ENCODE data around the gene AGMAT. TPM values are rescaled to one million over a fixed set of nuclear protein-coding genes. Genes with fewer than 3 reads are reported as not detected.

Gene AGMAT
- total and polyA plus RNA-seq, 4 donors, result 0.13 to 1.4 (median 0.15) TPM

DNA sequence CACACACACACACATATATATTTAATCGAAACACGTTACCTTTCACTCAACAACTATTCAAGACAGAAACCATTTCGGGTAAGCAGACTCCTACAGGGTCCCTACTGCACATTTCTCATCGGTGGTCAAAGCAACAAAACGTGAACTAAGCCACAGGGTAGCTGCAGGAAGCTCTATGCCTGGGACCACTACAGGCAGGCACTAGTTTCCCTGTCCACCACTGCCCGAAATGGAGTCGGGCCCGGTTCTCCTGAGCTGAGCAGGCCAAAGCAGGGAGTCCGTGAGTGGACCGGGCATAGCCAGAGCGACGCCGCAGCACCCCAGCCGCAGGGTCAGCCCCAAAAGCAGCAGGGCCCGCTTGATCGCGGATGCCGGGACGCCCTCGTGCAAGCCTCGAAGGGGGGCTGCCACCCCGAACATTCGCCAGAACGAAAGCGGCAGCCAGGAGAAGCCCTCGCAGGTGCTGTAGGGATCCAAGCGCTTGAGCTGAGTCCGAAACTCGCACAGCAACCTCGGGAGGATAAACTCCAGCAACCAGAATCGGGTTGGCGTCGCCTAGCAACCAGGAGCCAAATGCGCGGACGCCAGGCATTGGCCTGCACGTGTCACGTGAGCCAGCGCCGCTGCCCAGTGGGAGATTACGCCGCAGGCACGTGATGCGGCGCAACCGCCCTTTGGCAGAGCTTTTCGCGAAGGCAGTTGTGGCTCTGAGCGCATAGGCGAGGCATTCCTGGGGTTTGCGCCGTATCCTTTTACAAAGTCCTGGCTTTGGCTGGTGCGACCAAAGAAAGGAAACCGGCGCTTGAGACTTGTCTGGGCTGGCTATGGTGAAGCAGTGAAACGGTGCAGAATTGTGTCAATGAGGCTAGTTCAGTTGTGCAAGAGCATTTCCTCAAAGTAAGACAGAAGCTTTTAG, 18.5 kb upstream of the AGMAT start:
- DNase-seq, result peak; percentile 98 to 99
- WGBS, 2 donors, result 0 to 1% methylated on average over 56 of the region's 56 CpGs
- ATAC-seq (ENCODE audit: low FRiP score), result peak; percentile 98
- Histone ChIP-seq H3K4me3 (ENCODE audit: low read length in 2 of 2) (peak overlapping the region; percentile 19 to 40), H3K36me3 (ENCODE audit: control insufficient read depth in 1 of 2, insufficient read depth in 2 of 2, low read length in 1 of 2) (no peaks in the 10 kb centered on the region), H3K4me1 (ENCODE audit: control insufficient read depth in 1 of 2, insufficient read depth in 2 of 2, low read length in 2 of 2) (no peaks in the 10 kb centered on the region), H3K9me3 (ENCODE audit: control insufficient read depth, low read length) (no peaks in the 10 kb centered on the region), H3K27ac (ENCODE audit: low read depth in 1 of 2, low read length in 2 of 2) (peak overlapping the region in 1 of 2 donors; percentile 87), H3K27me3 (ENCODE audit: control insufficient read depth in 1 of 2, insufficient read depth in 2 of 2, low read length in 1 of 2) (no peaks in the 10 kb centered on the region)
- intact Hi-C loops (cut with DNase I), result no loop called here

DNA sequence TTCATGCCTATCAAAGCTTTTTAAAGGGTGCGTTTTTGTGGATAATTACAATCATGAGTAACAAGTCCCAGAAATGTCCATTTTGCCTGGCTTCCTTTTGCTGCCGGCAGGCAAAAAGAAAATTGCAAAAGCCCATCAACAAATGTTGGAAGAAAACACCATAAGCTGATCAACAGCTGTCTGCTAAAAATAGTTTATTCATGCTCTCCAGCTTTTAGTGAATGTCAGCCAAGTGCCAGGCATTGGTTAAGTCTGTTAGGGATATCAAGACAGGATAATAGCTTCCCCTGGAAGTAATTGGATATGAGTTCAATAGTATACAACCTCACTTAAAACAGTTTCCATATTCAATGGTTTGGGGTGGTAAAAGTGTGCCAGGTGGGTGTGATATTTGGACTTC, 13.6 kb upstream of the AGMAT start:
- intact Hi-C loops (cut with DNase I), result no loop called here
- Histone ChIP-seq H3K4me3 (ENCODE audit: low read length in 2 of 2) (no peak overlapping the region), H3K4me1 (ENCODE audit: control insufficient read depth in 1 of 2, insufficient read depth in 2 of 2, low read length in 2 of 2) (no peaks in the 10 kb centered on the region), H3K9me3 (ENCODE audit: control insufficient read depth, low read length) (no peaks in the 10 kb centered on the region), H3K36me3 (ENCODE audit: control insufficient read depth in 1 of 2, insufficient read depth in 2 of 2, low read length in 1 of 2) (no peaks in the 10 kb centered on the region), H3K27me3 (ENCODE audit: control insufficient read depth in 1 of 2, insufficient read depth in 2 of 2, low read length in 1 of 2) (no peaks in the 10 kb centered on the region), H3K27ac (ENCODE audit: low read depth in 1 of 2, low read length in 2 of 2) (no peak overlapping the region)
- ATAC-seq (ENCODE audit: low FRiP score), result no peak
- 49 to 52% methylated on average over 2 of the region's 2 CpGs for WGBS, 2 donors
- DNase-seq, result no peak

DNA sequence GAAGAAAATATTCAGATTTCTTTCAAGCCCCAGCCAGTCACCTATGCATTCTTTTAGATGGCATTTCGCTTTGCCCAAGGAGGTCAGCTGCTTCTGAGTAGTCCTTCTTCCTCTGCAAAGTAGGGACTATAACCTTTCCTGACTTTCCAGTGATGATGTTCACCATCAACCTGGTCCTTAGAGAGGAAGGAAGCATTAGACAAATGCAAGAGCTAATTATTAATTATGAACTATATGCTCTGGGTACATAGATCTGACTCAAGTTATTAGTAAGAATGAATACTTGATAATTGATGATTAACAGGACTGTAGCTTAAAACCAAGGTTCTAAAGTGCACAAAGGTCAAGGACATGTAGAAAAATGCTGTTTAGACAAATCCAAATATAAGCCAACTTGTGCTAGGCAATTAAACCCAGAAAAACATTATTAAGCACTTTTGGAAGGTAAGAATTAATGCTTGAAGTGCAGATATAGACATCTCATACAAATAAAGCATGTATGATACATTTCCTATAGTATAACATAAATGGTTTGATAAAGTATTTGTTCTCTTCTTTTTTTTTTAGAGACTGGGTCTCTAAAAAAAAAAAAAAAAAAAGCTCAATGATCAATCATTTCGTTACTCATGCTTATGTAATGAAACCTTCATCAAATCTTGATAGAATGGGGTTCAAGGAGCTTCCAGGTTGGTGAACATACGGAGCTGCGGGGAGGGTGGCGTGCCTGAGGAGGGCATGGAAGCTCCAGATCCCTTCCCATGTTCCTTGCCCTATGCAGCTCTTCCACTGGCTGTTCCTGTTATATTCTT, 11.2 kb upstream of the AGMAT start:
- intact Hi-C loops (cut with DNase I), result no loop called here
- ATAC-seq (ENCODE audit: low FRiP score), result no peak
- WGBS, 2 donors, result 79 to 87% methylated on average over 5 of the region's 5 CpGs
- Histone ChIP-seq H3K36me3 (ENCODE audit: control insufficient read depth in 1 of 2, insufficient read depth in 2 of 2, low read length in 1 of 2) (no peaks in the 10 kb centered on the region), H3K9me3 (ENCODE audit: control insufficient read depth, low read length) (no peaks in the 10 kb centered on the region), H3K27ac (ENCODE audit: low read depth in 1 of 2, low read length in 2 of 2) (no peak overlapping the region), H3K4me1 (ENCODE audit: control insufficient read depth in 1 of 2, insufficient read depth in 2 of 2, low read length in 2 of 2) (no peaks in the 10 kb centered on the region), H3K27me3 (ENCODE audit: control insufficient read depth in 1 of 2, insufficient read depth in 2 of 2, low read length in 1 of 2) (no peaks in the 10 kb centered on the region), H3K4me3 (ENCODE audit: low read length in 2 of 2) (no peak overlapping the region)
- peak in 1 of 2 donors; percentile 13 for DNase-seq

DNA sequence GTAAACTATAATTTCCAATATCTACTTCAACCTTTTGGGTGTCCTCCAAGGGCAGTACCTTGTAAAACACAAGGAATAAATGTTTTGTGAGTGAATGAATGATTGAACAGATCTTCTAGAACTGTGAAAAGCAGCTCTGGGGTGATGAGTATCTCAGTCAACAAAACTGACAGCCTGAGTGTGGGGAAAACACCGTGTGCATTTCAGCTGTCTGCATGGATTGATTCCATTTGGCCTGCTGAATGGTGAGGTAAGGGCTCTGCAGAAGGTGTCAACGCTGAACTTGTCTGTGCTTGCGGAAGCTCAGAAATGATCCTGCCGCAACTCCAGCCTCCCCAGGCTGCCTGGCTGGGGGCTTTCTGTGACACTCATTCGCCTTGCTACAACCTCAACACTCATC, 7.4 kb upstream of the AGMAT start:
- Histone ChIP-seq H3K9me3 (ENCODE audit: control insufficient read depth, low read length) (no peaks in the 10 kb centered on the region), H3K36me3 (ENCODE audit: control insufficient read depth in 1 of 2, insufficient read depth in 2 of 2, low read length in 1 of 2) (no peaks in the 10 kb centered on the region), H3K27ac (ENCODE audit: low read depth in 1 of 2, low read length in 2 of 2) (no peak overlapping the region), H3K27me3 (ENCODE audit: control insufficient read depth in 1 of 2, insufficient read depth in 2 of 2, low read length in 1 of 2) (no peaks in the 10 kb centered on the region), H3K4me1 (ENCODE audit: control insufficient read depth in 1 of 2, insufficient read depth in 2 of 2, low read length in 2 of 2) (no peaks in the 10 kb centered on the region), H3K4me3 (ENCODE audit: low read length in 2 of 2) (no peak overlapping the region)
- intact Hi-C loops (cut with DNase I), result no loop called here
- no peak for ATAC-seq (ENCODE audit: low FRiP score)
- 85 to 92% methylated on average over 5 of the region's 5 CpGs for WGBS, 2 donors
- no peak for DNase-seq

DNA sequence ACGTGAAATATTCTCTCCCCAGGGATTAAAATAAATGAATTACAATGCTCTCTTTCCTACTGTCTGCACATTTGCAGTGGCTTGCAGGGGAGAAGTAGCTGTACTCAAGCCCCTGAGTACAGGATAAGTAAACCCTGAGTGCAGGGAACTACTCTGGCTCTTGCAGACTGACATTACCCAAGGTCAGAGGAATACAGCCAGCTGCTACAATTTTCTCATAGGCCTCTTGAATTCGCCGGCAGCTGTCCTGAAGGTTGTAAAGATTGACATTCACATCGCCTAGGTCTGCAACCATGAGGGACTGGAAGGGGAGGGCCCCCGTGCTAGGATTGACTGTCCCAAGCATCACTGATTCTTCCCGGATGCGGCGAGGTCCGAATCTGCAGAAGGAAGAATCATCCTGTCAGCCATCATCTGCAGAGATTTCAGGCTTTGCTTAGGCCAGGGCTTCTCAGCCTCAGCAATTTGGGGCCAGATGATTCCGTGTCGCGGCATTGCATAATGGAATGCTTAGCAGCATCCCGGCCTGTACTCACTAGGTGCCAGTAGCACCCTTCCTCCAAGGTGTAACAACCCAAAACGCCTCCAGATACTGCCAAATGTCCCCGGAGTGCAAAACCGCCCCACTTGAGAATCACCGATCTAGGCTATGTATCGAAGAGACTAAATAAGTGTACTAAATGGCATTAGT, 1.7 kb downstream of the AGMAT start:
- DNase-seq (no peak), ATAC-seq (ENCODE audit: low FRiP score) (no peak)
- H3K4me3 ChIP-seq (ENCODE audit: low read length in 2 of 2), result no peak overlapping the region
- H3K4me1 ChIP-seq (ENCODE audit: control insufficient read depth in 1 of 2, insufficient read depth in 2 of 2, low read length in 2 of 2), result no peaks in the 10 kb centered on the region
- no peaks in the 10 kb centered on the region for H3K27me3 ChIP-seq (ENCODE audit: control insufficient read depth in 1 of 2, insufficient read depth in 2 of 2, low read length in 1 of 2)
- WGBS, 2 donors, result 94 to 96% methylated on average over 18 of the region's 18 CpGs
- no peaks in the 10 kb centered on the region for H3K36me3 ChIP-seq (ENCODE audit: control insufficient read depth in 1 of 2, insufficient read depth in 2 of 2, low read length in 1 of 2)
- no peaks in the 10 kb centered on the region for H3K9me3 ChIP-seq (ENCODE audit: control insufficient read depth, low read length)
- no peak overlapping the region for H3K27ac ChIP-seq (ENCODE audit: low read depth in 1 of 2, low read length in 2 of 2)
- intact Hi-C loops (cut with DNase I), result no loop called here

DNA sequence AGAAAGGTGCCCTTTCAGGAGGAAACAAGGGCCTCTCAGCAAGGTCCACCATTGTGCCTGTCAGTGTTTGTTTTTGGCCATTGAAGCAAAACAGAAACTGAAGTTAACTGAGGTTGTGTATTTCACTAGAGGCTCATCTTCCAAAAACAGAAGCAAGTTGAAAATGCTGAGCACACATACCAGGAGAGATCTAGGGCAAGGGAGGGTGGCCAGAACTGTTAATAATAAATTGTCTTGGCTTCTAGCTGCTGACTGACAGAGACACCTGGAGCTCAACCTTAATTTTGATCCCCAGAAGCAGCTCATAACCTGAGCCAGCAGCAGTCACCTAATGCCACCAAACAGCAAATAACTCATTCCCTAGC, 5.2 kb downstream of the AGMAT start:
- no peaks in the 10 kb centered on the region for H3K4me1 ChIP-seq (ENCODE audit: control insufficient read depth in 1 of 2, insufficient read depth in 2 of 2, low read length in 2 of 2)
- intact Hi-C loops (cut with DNase I), result no loop called here

DNA sequence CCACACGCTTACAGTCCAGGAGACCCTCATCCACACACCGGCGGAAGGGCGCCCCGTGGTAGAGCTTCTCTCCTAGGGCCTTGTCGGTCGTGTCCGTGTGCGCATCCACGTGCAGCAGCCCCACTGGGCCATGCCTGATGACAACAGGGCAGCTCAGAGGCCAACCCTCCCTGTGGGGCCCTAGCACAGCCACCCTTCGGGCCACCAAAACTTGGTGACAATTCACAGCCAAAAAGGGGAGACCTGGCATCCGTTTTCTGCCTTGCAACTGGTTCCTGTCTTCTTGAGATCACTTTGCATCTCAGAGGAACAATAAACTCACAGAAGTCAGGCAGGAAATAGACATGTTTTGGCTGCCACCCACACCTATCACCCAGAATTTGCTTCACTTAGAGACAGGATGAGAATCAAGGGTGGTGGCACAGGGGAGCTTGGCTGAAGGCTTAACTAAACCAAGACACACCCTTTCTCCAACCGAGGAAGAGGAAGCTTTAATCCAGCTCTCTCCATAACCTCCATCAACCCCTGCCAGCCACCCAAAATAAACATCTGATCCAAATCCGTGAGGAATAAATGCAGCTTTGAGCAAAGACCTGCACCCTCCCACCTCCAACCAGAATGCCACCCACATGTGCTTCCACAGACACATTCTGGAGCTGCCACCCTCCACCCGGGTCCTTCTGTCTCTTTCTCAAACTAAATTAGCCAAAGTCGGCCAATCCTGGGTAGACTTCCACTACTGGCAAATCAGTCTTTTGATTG, 5.7 kb downstream of the AGMAT start:
- 77 to 79% methylated on average over 16 of the region's 16 CpGs for WGBS, 2 donors
- Histone ChIP-seq H3K36me3 (ENCODE audit: control insufficient read depth in 1 of 2, insufficient read depth in 2 of 2, low read length in 1 of 2) (no peaks in the 10 kb centered on the region), H3K27me3 (ENCODE audit: control insufficient read depth in 1 of 2, insufficient read depth in 2 of 2, low read length in 1 of 2) (no peaks in the 10 kb centered on the region), H3K4me3 (ENCODE audit: low read length in 2 of 2) (no peak overlapping the region), H3K4me1 (ENCODE audit: control insufficient read depth in 1 of 2, insufficient read depth in 2 of 2, low read length in 2 of 2) (no peaks in the 10 kb centered on the region), H3K27ac (ENCODE audit: low read depth in 1 of 2, low read length in 2 of 2) (no peak overlapping the region), H3K9me3 (ENCODE audit: control insufficient read depth, low read length) (no peaks in the 10 kb centered on the region)
- intact Hi-C loops (cut with DNase I), result no loop called here
- DNase-seq (peak in 1 of 2 donors; percentile 67), ATAC-seq (ENCODE audit: low FRiP score) (no peak)

More for the DNA sequence above, 5.2 kb downstream of the AGMAT start:
- H3K27ac ChIP-seq (ENCODE audit: low read depth in 1 of 2, low read length in 2 of 2), result no peak overlapping the region
- DNase-seq (peak in 1 of 2 donors; percentile 5), ATAC-seq (ENCODE audit: low FRiP score) (no peak)
- no peak overlapping the region for H3K4me3 ChIP-seq (ENCODE audit: low read length in 2 of 2)
- no peaks in the 10 kb centered on the region for H3K27me3 ChIP-seq (ENCODE audit: control insufficient read depth in 1 of 2, insufficient read depth in 2 of 2, low read length in 1 of 2)
- H3K36me3 ChIP-seq (ENCODE audit: control insufficient read depth in 1 of 2, insufficient read depth in 2 of 2, low read length in 1 of 2), result no peaks in the 10 kb centered on the region
- H3K9me3 ChIP-seq (ENCODE audit: control insufficient read depth, low read length), result no peaks in the 10 kb centered on the region

DNA sequence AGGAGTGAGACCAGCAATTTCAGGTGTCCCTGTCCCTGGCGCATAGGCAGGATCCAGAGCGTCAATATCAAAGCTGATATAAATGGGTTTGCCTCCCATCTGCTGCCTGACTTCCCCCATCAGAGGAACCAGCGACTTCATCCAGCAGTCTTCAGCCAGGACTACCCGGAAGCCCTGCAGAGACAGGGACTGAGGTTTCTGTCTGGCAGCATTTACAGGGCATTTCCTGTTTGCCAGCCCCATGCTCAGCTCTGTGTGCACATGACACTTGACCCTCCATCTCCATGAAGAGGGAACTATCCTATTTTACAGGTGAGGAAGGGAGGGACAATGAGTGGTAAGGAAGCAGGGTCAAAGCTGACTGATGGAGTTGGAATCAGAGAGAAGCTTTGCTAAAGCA, 7.2 kb downstream of the AGMAT start:
- no peak for ATAC-seq (ENCODE audit: low FRiP score)
- H3K4me3 ChIP-seq (ENCODE audit: low read length in 2 of 2), result no peak overlapping the region
- WGBS, 2 donors, result 76 to 92% methylated on average over 4 of the region's 4 CpGs
- no peaks in the 10 kb centered on the region for H3K4me1 ChIP-seq (ENCODE audit: control insufficient read depth in 1 of 2, insufficient read depth in 2 of 2, low read length in 2 of 2)
- intact Hi-C loops (cut with DNase I), result no loop called here
- peak in 1 of 2 donors; percentile 7 for DNase-seq
- no peak overlapping the region for H3K27ac ChIP-seq (ENCODE audit: low read depth in 1 of 2, low read length in 2 of 2)
- no peaks in the 10 kb centered on the region for H3K9me3 ChIP-seq (ENCODE audit: control insufficient read depth, low read length)
- no peaks in the 10 kb centered on the region for H3K36me3 ChIP-seq (ENCODE audit: control insufficient read depth in 1 of 2, insufficient read depth in 2 of 2, low read length in 1 of 2)
- H3K27me3 ChIP-seq (ENCODE audit: control insufficient read depth in 1 of 2, insufficient read depth in 2 of 2, low read length in 1 of 2), result no peaks in the 10 kb centered on the region

All from aorta (tissue), 5 donors.